Measurements from ENCODE around the gene PHF24. TPM values are rescaled to one million over a fixed set of nuclear protein-coding genes. Genes with fewer than 3 reads are reported as not detected.

PHF24 gene
- total RNA-seq, 6 donors from 2014 or later = 0.10 to 0.74 (median 0.49) TPM; not detected in 2

DNA sequence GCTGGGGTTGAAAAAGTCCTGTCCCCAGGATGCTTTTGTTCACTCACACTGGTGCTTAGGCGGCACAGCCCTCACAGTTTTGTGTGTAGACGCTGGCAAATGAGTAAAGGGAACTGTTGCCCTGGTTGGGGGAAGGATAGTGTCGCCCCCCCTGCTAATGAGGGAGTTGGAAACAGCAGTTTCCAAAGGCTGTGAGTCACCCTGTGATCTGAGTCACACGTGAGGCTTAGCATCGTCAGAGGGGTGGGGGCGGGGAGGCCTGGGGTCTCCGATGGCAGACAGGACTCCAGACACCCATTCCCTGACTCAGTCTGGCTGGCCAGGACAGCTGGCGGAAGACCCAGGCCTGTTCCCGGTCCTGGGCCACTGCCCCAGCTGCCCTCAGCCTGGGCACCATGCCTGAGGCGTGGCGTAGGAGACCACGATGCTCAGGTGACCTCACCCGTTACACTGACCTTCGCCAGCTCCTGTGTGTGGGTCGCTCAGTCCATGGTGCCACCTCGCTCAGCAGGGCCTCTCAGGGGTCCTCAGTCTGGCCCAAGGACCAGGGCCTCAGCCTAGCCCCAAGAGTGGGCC, 34.4 kb downstream of the PHF24 start:
- Histone ChIP-seq H3K27ac (peak overlapping the region; percentile 48 to 90 (median 78)), H3K36me3 (peaks cover 0 to 12% (median 7%) of the 10 kb centered on the region in 4 donors), H3K4me1 (peaks cover 37 to 62% (median 51%) of the 10 kb centered on the region in 4 donors), H3K27me3 (no peaks in the 10 kb centered on the region), H3K9me3 (no peaks in the 10 kb centered on the region), H3K4me3 (no peak overlapping the region)
- DNase-seq = peak in 1 of 2 donors; percentile 79
- no peak for TF ChIP-seq EP300 (IDR thresholded peaks at IDR 0.05)
- TF ChIP-seq, protein P1, sequence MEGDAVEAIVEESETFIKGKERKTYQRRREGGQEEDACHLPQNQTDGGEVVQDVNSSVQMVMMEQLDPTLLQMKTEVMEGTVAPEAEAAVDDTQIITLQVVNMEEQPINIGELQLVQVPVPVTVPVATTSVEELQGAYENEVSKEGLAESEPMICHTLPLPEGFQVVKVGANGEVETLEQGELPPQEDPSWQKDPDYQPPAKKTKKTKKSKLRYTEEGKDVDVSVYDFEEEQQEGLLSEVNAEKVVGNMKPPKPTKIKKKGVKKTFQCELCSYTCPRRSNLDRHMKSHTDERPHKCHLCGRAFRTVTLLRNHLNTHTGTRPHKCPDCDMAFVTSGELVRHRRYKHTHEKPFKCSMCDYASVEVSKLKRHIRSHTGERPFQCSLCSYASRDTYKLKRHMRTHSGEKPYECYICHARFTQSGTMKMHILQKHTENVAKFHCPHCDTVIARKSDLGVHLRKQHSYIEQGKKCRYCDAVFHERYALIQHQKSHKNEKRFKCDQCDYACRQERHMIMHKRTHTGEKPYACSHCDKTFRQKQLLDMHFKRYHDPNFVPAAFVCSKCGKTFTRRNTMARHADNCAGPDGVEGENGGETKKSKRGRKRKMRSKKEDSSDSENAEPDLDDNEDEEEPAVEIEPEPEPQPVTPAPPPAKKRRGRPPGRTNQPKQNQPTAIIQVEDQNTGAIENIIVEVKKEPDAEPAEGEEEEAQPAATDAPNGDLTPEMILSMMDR (IDR thresholded peaks at IDR 0.05) = no peak
- ATAC-seq (ENCODE audit: low FRiP score in 2 of 2) = peak in 1 of 2 donors; percentile 7
- 76 to 80% methylated on average over 12 of the region's 16 CpGs for WGBS, 2 donors

DNA sequence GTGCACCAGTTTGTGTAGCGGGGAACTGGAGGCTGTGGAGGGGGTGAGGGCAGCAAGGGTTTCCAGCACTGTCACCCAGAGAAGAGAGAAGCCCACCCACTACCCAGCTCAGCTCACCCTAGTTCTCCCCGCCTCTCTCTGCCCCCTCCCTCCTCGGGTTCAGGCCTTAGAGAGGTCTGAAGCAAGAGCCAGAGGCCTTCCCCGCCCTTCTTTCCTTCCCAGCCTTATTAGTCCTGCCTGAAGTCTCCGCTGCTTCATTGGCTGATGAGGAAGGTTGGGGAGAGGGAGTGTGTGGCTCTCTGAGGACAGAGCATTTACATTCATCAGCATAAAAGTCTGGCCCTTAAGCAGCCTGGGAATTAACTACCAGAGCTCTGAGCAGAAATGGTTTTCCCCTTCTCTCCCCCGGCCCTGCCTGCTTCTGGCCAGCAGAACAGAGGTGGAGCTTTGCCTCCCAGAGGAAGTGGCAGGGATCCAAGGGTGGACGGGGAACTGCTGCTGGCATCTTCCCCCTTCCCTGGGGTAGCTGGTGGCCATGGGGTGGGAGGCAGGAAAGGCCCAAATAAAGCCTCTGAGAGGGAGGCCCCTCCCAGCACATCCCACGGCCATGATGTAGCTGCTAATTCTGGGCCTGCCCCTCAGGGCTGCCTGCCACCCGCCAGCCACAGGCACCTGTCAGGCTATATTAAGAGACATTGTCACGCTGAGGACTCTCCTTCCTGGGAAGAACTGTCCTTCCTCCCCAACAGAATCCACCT, 35.6 kb downstream of the PHF24 start:
- TF ChIP-seq, protein P1 (IDR thresholded peaks at IDR 0.05) = no peak
- TF ChIP-seq POLR2AphosphoS5 (IDR thresholded peaks at IDR 0.05) (peak in 1 of 2 donors; percentile 10), POLR2A (IDR thresholded peaks at IDR 0.05) (peak in 1 of 4 donors; percentile 7)
- Histone ChIP-seq H3K4me1 (peaks cover 34 to 63% (median 45%) of the 10 kb centered on the region in 4 donors), H3K36me3 (peaks cover 0 to 16% (median 8%) of the 10 kb centered on the region in 4 donors), H3K4me3 (no peak overlapping the region), H3K27me3 (no peaks in the 10 kb centered on the region), H3K27ac (peak overlapping the region; percentile 48 to 90 (median 78)), H3K9me3 (no peaks in the 10 kb centered on the region)
- 46 to 55% methylated on average over 10 of the region's 10 CpGs for WGBS, 2 donors
- ATAC-seq (ENCODE audit: low FRiP score in 2 of 2) (peak in 1 of 2 donors; percentile 19), DNase-seq (peak; percentile 35 to 49)

DNA sequence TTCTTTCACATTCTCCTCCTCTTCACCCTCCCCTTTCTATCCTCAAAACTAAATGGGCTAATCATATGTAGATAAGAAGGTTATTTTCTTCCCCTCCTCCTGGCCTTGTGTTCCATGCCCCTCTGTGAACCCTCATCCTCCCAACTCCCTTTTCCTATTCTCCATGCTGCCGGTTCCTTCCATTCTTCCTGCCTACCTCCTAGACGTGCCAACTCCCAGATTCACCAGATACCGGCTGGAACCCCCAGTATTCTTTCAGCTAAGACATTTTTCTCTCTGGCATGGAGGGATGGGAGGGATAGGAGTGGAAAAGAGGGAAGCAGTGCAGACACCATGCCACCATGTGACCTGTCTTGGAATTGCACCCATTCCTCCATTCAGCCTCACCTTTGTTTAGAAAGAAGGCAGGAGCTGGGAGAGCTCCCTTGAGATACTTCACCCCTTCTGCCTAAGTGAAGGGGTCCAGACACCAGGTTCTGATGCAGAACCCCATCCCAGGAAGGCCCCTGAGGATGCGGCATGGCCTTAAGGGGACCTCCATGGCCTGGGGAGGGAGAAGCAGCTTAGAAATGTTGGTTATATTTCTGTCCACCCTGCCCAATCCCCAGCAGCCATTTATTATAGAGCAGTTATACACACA, 36.3 kb downstream of the PHF24 start:
- Histone ChIP-seq H3K4me3 (no peak overlapping the region), H3K4me1 (peaks cover 32 to 61% (median 42%) of the 10 kb centered on the region in 4 donors), H3K36me3 (peaks cover 0 to 16% (median 8%) of the 10 kb centered on the region in 4 donors), H3K9me3 (no peaks in the 10 kb centered on the region), H3K27me3 (no peaks in the 10 kb centered on the region), H3K27ac (peak overlapping the region; percentile 48 to 90 (median 78))
- TF ChIP-seq EP300 (IDR thresholded peaks at IDR 0.05) (no peak), POLR2AphosphoS5 (IDR thresholded peaks at IDR 0.05) (no peak), POLR2A (IDR thresholded peaks at IDR 0.05) (no peak)
- TF ChIP-seq, protein P1 (IDR thresholded peaks at IDR 0.05) = peak; percentile 24 to 52 (median 37)
- 39 to 60% methylated on average over 4 of the region's 4 CpGs for whole genome bisulfite sequencing, 2 donors
- ATAC-seq (ENCODE audit: low FRiP score in 2 of 2) = no peak
- DNase-seq = no peak

DNA sequence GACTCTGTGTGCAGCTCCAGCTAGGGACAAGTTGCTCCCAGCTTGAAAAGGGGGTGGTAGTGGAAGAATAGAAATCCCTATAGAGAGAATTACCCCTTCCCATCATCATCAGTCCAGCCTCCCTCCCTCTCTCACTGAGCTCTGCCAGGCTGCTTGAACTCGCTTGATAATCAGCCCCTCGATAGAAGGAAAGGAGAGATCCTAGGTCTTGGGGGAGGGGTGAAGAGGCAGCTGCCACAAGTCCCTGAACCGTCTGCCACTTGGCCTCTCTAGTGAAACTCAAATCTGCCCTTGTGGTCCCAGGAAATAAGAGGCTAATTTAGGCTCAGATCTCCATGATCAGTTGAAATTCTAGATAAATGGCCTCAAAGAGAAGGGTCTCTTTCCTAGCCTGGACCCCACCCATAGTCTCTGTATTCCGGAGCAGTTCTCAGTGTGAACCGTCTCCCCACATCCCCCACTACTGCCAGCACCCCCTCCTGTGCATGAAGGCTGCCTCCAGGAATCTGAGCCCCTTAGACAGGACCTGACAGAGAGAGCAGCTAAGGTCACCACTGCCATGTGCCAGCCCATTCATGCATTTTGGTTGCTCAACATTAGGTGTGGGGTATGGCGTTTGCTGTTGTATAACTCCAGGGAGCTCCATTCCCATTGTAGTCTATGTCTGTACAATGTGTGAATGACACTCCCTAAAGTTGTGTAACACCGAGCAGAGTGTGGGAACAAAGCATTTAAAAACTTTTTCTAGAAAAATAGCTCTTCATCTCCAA, 37.0 kb downstream of the PHF24 start:
- ATAC-seq (ENCODE audit: low FRiP score in 2 of 2) = peak in 1 of 2 donors; percentile 9
- peaks cover 0 to 16% (median 8%) of the 10 kb centered on the region in 4 donors for H3K36me3 ChIP-seq
- no peaks in the 10 kb centered on the region for H3K9me3 ChIP-seq
- TF ChIP-seq POLR2A (IDR thresholded peaks at IDR 0.05) = no peak
- TF ChIP-seq EP300 (IDR thresholded peaks at IDR 0.05) = no peak
- no peak for TF ChIP-seq POLR2AphosphoS5 (IDR thresholded peaks at IDR 0.05)
- TF ChIP-seq, protein P1 (IDR thresholded peaks at IDR 0.05) = no peak
- peak overlapping the region in 3 of 4 donors; percentile 74 to 90 (median 81) for H3K27ac ChIP-seq
- no peak for DNase-seq
- H3K4me1 ChIP-seq = peaks cover 32 to 58% (median 39%) of the 10 kb centered on the region in 4 donors
- no peaks in the 10 kb centered on the region for H3K27me3 ChIP-seq
- 63 to 70% methylated on average over 7 of the region's 7 CpGs for WGBS, 2 donors
- H3K4me3 ChIP-seq = no peak overlapping the region
